H9 (cell line): Measurements from ENCODE around the gene PTPRK. TPM values are rescaled to one million over a fixed set of nuclear protein-coding genes. Genes with fewer than 3 reads are reported as not detected.

Experiments used
- DNase-seq: peaks from one replicate; pipeline ENCODE4 v3.0.0-alpha.2; 2017
- H2AFZ ChIP-seq: one replicate; pipeline ENCODE4 v1.6.1; 2013; ENCODE audit warnings: mild to moderate bottlenecking, low read length, control low read depth, moderate library complexity
- H2AK5ac ChIP-seq: 2 replicates; pipeline ENCODE4 v1.6.1; 2013; ENCODE audit warnings: low read length, control low read depth, mixed read lengths; ENCODE audit not compliant: insufficient read length
- H2BK120ac ChIP-seq: one replicate; pipeline ENCODE4 v1.6.1; 2013; ENCODE audit warnings: low read depth, mild to moderate bottlenecking, low read length, control low read depth, inconsistent platforms; ENCODE audit not compliant: poor library complexity, severe bottlenecking
- H2BK12ac ChIP-seq: 2 replicates; pipeline ENCODE4 v1.6.1; 2013; ENCODE audit warnings: low read length, control low read depth, mixed read lengths, low read depth; ENCODE audit not compliant: insufficient read length
- H2BK15ac ChIP-seq: 2 replicates; pipeline ENCODE4 v1.6.1; 2013; ENCODE audit warnings: low read depth, low read length, control low read depth
- H2BK20ac ChIP-seq: one replicate; pipeline ENCODE4 v1.6.1; 2013; ENCODE audit warnings: low read depth, mild to moderate bottlenecking, low read length, control low read depth, inconsistent platforms; ENCODE audit not compliant: poor library complexity, severe bottlenecking
- H2BK5ac ChIP-seq: 2 replicates; pipeline ENCODE4 v1.6.1; 2013; ENCODE audit warnings: low read length, control low read depth, mixed read lengths; ENCODE audit not compliant: insufficient read length
- H3K14ac ChIP-seq: 2 replicates; pipeline ENCODE4 v1.6.1; 2013; ENCODE audit warnings: low read length, control low read depth; ENCODE audit not compliant: insufficient read depth
- H3K18ac ChIP-seq: 2 replicates; pipeline ENCODE4 v1.6.1; 2013; ENCODE audit warnings: low read depth, mild to moderate bottlenecking, mixed read lengths, low read length, control low read depth; ENCODE audit not compliant: insufficient read length
- H3K23ac ChIP-seq: 2 replicates; pipeline ENCODE4 v1.6.1; 2013; ENCODE audit warnings: low read length, control low read depth, mixed read lengths, low read depth; ENCODE audit not compliant: insufficient read length
- H3K23me2 ChIP-seq: 2 replicates; pipeline ENCODE4 v1.6.1; 2013; ENCODE audit warnings: low read depth, mild to moderate bottlenecking, mixed read lengths, low read length, control low read depth; ENCODE audit not compliant: insufficient read length, poor library complexity, severe bottlenecking
- H3K27ac ChIP-seq: 2 replicates; pipeline ENCODE4 v1.5.1; 2013; ENCODE audit warnings: low read length, control low read depth, mixed read lengths, low read depth; ENCODE audit not compliant: insufficient read length
- H3K27me3 ChIP-seq: 2 replicates; pipeline ENCODE4 v1.6.1; 2013; ENCODE audit warnings: low read length, control low read depth, inconsistent platforms; ENCODE audit not compliant: insufficient read depth
- H3K4ac ChIP-seq: 2 replicates; pipeline ENCODE4 v1.6.1; 2013; ENCODE audit warnings: low read depth, mild to moderate bottlenecking, control low read depth, inconsistent platforms, low read length, moderate library complexity
- H3K4me1 ChIP-seq: 2 replicates; pipeline ENCODE4 v1.6.1; 2013; ENCODE audit warnings: low read length, control low read depth, inconsistent platforms; ENCODE audit not compliant: insufficient read depth
- H3K4me2 ChIP-seq: 2 replicates; pipeline ENCODE4 v1.6.1; 2013; ENCODE audit warnings: low read length, control low read depth, mixed read lengths; ENCODE audit not compliant: insufficient read length, insufficient read depth
- H3K56ac ChIP-seq: 2 replicates; pipeline ENCODE4 v1.6.1; 2013; ENCODE audit warnings: low read depth, mild to moderate bottlenecking, mixed read lengths, low read length, control low read depth; ENCODE audit not compliant: insufficient read length
- H3K79me1 ChIP-seq: 2 replicates; pipeline ENCODE4 v1.6.1; 2013; ENCODE audit warnings: low read depth, mild to moderate bottlenecking, moderate library complexity, low read length, control low read depth, inconsistent platforms; ENCODE audit not compliant: insufficient read depth, poor library complexity, severe bottlenecking
- H3K79me2 ChIP-seq: 2 replicates; pipeline ENCODE4 v1.6.1; 2013; ENCODE audit warnings: low read length, control low read depth, inconsistent platforms; ENCODE audit not compliant: insufficient read depth
- H3K9ac ChIP-seq: 2 replicates; pipeline ENCODE4 v1.6.1; 2013; ENCODE audit warnings: low read length, control low read depth, mixed read lengths; ENCODE audit not compliant: insufficient read length; ENCODE audit errors: extremely low read depth
- H3K9me3 ChIP-seq: one replicate; pipeline ENCODE4 v1.6.1; 2013; ENCODE audit warnings: low read depth, low read length, inconsistent platforms; ENCODE audit not compliant: control insufficient read depth
- H3T11ph ChIP-seq: one replicate; pipeline ENCODE4 v1.6.1; 2013; ENCODE audit warnings: mild to moderate bottlenecking, low read length, control low read depth, inconsistent platforms
- H4K20me1 ChIP-seq: one replicate; pipeline ENCODE4 v1.6.1; 2013; ENCODE audit not compliant: control insufficient read depth, insufficient read length, insufficient read depth
- H4K5ac ChIP-seq: 2 replicates; pipeline ENCODE4 v1.6.1; 2013; ENCODE audit warnings: low read depth, mild to moderate bottlenecking, mixed read lengths, low read length, control low read depth; ENCODE audit not compliant: insufficient read length
- H4K8ac ChIP-seq: replicated peaks from 2 replicates; pipeline ENCODE4 v1.6.1; 2013; ENCODE audit warnings: low read length, control low read depth, mixed read lengths, low read depth; ENCODE audit not compliant: insufficient read length
- H4K91ac ChIP-seq: 2 replicates; pipeline ENCODE4 v1.6.1; 2013; ENCODE audit warnings: low read depth, mild to moderate bottlenecking, moderate library complexity, mixed read lengths, low read length, control low read depth; ENCODE audit not compliant: insufficient read length
- H3K27ac Mint-ChIP-seq, 3 experiments: 2 replicates in 2 of 3; 3 replicates in 1 of 3; pipeline ENCODE4 v1.8.0; 2020 to 2021; ENCODE audit warnings: mixed read lengths in 3 of 3, mild to moderate bottlenecking in 1 of 3, moderate library complexity in 1 of 3
- H3K27me3 Mint-ChIP-seq: 2 replicates; pipeline ENCODE4 v1.8.0; 2021; ENCODE audit warnings: low read depth, mild to moderate bottlenecking, moderate library complexity, mixed read lengths
- H3K36me3 Mint-ChIP-seq, 3 experiments: 2 replicates in 2 of 3; 3 replicates in 1 of 3; pipeline ENCODE4 v1.8.0; 2020 to 2021; ENCODE audit warnings: low read depth in 3 of 3, mixed read lengths in 3 of 3; ENCODE audit not compliant: insufficient read depth in 1 of 3
- H3K4me1 Mint-ChIP-seq, 2 experiments: 2 replicates each; pipeline ENCODE4 v1.8.0; 2020; ENCODE audit warnings: mixed read lengths in 2 of 2
- H3K4me3 Mint-ChIP-seq, 2 experiments: 2 replicates in 1 of 2; 3 replicates in 1 of 2; pipeline ENCODE4 v1.8.0; 2020 to 2021; ENCODE audit warnings: mild to moderate bottlenecking in 2 of 2, mixed read lengths in 2 of 2, moderate library complexity in 1 of 2
- H3K9me3 Mint-ChIP-seq, 2 experiments: 2 replicates in 1 of 2; 3 replicates in 1 of 2; pipeline ENCODE4 v1.8.0; 2020; ENCODE audit warnings: mild to moderate bottlenecking in 2 of 2, mixed read lengths in 2 of 2, moderate library complexity in 1 of 2
- CTCF ChIP-seq: fragments of 200-600 bp; sonication (generic); conservative IDR thresholded peaks from 3 replicates; pipeline ENCODE4 v1.8.0; 2021; ENCODE audit warnings: antibody characterized with exemption, mild to moderate bottlenecking
- WGBS: extraction: QIAGEN DNeasy Blood & Tissue Kit; methylation state at CpG from one replicate; pipeline ENCODE4 v1.1.7; 2013; ENCODE audit warnings: missing lambda C conversion rate, low lambda C conversion rate, mixed read lengths; ENCODE audit not compliant: insufficient read length; ENCODE audit errors: extremely low coverage; 5-methylcytosine and 5-hydroxymethylcytosine counted together
- total RNA-seq: library from RNA; stranded (reverse); gene quantifications from 2 replicates; pipeline ENCODE4 v1.2.1, GENCODE V29; 2021

The PTPRK gene
- total RNA-seq, 1 experiment from 2014 or later = 47.9 TPM

DNA sequence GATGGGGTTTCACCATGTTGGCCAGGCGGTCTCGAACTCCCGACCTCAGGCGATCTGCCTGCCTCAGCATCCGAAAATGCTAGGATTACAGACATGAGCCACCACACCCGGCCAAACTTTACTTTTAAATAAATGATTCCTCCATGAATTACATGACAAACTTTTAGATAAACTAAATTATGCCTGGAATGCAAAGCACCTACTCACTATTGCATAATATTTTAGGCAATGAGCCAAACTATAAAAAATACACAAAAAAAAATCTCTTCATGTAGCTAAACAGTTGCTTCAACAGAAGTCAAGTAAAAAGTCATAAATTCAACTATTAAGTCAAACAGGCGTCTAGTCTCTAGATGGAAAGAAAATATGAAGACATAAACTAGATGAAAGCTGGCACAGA is 56.5 kb downstream of the PTPRK start:
- Histone ChIP-seq H4K5ac (no peak overlapping the region), H3K79me1 (peaks cover 3% of the 10 kb centered on the region), H3K18ac (no peak overlapping the region), H4K91ac (no peak overlapping the region), H3T11ph (no peak overlapping the region), H2BK20ac (no peak overlapping the region), H3K9me3 (no peaks in the 10 kb centered on the region), H4K8ac (no peak overlapping the region), H2AFZ (no peak overlapping the region), H4K20me1 (no peaks in the 10 kb centered on the region), H2BK120ac (no peak overlapping the region), H3K14ac (no peak overlapping the region), H3K23ac (no peak overlapping the region), H3K27me3 (no peaks in the 10 kb centered on the region), H3K4me2 (no peak overlapping the region), H3K56ac (no peak overlapping the region), H2BK5ac (no peak overlapping the region), H3K4me1 (no peaks in the 10 kb centered on the region), H2BK15ac (no peak overlapping the region), H3K4ac (no peak overlapping the region), H3K23me2 (no peaks in the 10 kb centered on the region), H3K79me2 (no peaks in the 10 kb centered on the region; the same call in 1 of the 2 replicates), H3K27ac (no peak overlapping the region), H2BK12ac (no peak overlapping the region), H3K9ac (no peak overlapping the region), H2AK5ac (no peak overlapping the region)
- WGBS = no CpG with 5 or more reads among the region's 7 CpGs
- Mint-ChIP-seq H3K27me3 (no peaks in the 10 kb centered on the region), H3K4me3 (no peak overlapping the region), H3K4me1 (no peaks in the 10 kb centered on the region), H3K36me3 (no peaks in the 10 kb centered on the region), H3K27ac (no peak overlapping the region), H3K9me3 (no peaks in the 10 kb centered on the region)
- DNase-seq = no peak
- no peak for TF ChIP-seq CTCF
